HCT116 (cell line): ENCODE data around the gene DPP10. TPM values are rescaled to one million over a fixed set of nuclear protein-coding genes. Genes with fewer than 3 reads are reported as not detected.

Experiments
- ATAC-seq: fragments of 200-7000 bp; cut with Tn5 transposase; 2 replicates; pipeline ENCODE4 v1.9.1; 2020; ENCODE audit warnings: mild to moderate bottlenecking, moderate library complexity
- BruUV-seq: library from RNA; stranded (reverse); fragments of 400-500 nt; replicated peaks from 2 replicates; lab custom pipeline; 2021; lab: Mats Ljungman, UMichigan
- CTCF ChIA-PET: fragments of 300-600 bp; sonication (Branson Sonifier 250); formaldehyde crosslinking; loops from one replicate; lab custom pipeline; 2021; ENCODE audit warnings: antibody characterized with exemption; lab: Charles Lee
- POLR2A ChIA-PET: fragments of 300-600, 350-600 bp; sonication (Branson Sonifier 250); formaldehyde crosslinking; loops from one replicate; lab custom pipeline; 2021; ENCODE audit warnings: antibody characterized with exemption; lab: Charles Lee
- RAD21 ChIA-PET, 2 experiments: fragments of 300-600 bp; sonication (Branson Sonifier 250); formaldehyde crosslinking; loops; one replicate each; lab custom pipeline; 2023; ENCODE audit warnings: low total read pairs in 2 of 2; ENCODE audit not compliant: uncharacterized antibody in 2 of 2, unreplicated experiment in 2 of 2, low non-redundant PET in 1 of 2; lab: Charles Lee
- DNase-seq: peaks from one replicate; pipeline ENCODE4 v3.0.0-alpha.2; 2010; ENCODE audit warnings: low read depth, low spot score
- H2AFZ ChIP-seq: fragments of 200-600 bp; shearing (Covaris generic), sonication (generic); 2 replicates; pipeline ENCODE4 v1.6.1; 2017; ENCODE audit warnings: low read depth, mixed run types, mixed read lengths, antibody characterized with exemption, low read length; ENCODE audit not compliant: poor library complexity, severe bottlenecking
- H3K27ac ChIP-seq: 2 replicates; pipeline ENCODE4 v1.5.1; 2012; ENCODE audit warnings: low read depth, low read length
- H3K27me3 ChIP-seq: fragments of 200-600 bp; sonication (generic); 2 replicates; pipeline ENCODE4 v1.6.1; 2016; ENCODE audit warnings: mixed run types, low read length, mixed read lengths; ENCODE audit not compliant: insufficient read depth
- H3K36me3 ChIP-seq, 2 experiments: fragments of 200-500 bp in 1 of 2; fragments of 200-600 bp in 1 of 2; sonication (Bioruptor generic) in 1 of 2; sonication (generic) in 1 of 2; 2 replicates each; pipeline versions ENCODE4 v1.5.1 to v1.6.1; 2014 to 2016; ENCODE audit warnings: low read length in 2 of 2, inconsistent platforms in 1 of 2, mixed read lengths in 1 of 2, mixed run types in 1 of 2; ENCODE audit not compliant: insufficient read depth in 2 of 2, control insufficient read depth in 1 of 2
- H3K4me1 ChIP-seq, 2 experiments: fragments of 200-600 bp in 1 of 2; sonication (generic) in 1 of 2; 2 replicates each; pipeline versions ENCODE4 v1.5.1 to v1.6.1; 2012 to 2017; ENCODE audit warnings: low read length in 2 of 2, inconsistent platforms in 1 of 2, mild to moderate bottlenecking in 1 of 2, mixed read lengths in 1 of 2, mixed run types in 1 of 2, moderate library complexity in 1 of 2; ENCODE audit not compliant: insufficient read depth in 2 of 2, control insufficient read depth in 1 of 2
- H3K4me2 ChIP-seq: fragments of 200-600 bp; sonication (generic); 2 replicates; pipeline ENCODE4 v1.6.1; 2017; ENCODE audit warnings: mixed run types, low read length, mixed read lengths
- H3K4me3 ChIP-seq, 2 experiments: fragments of 200-600 bp in 1 of 2; sonication (generic) in 1 of 2; replicated peaks in 1 of 2; 2 replicates each; pipeline ENCODE4 v1.5.1; 2011 to 2016; ENCODE audit warnings: low read length in 2 of 2, control low read depth in 1 of 2, low read depth in 1 of 2, mild to moderate bottlenecking in 1 of 2, mixed read lengths in 1 of 2, mixed run types in 1 of 2
- H3K79me2 ChIP-seq: fragments of 200-600 bp; sonication (generic); 2 replicates; pipeline ENCODE4 v1.6.1; 2017; ENCODE audit warnings: mild to moderate bottlenecking, mixed run types, low read length, moderate library complexity, mixed read lengths; ENCODE audit not compliant: insufficient read depth
- H3K9ac ChIP-seq: fragments of 200-600 bp; sonication (generic); 2 replicates; pipeline ENCODE4 v1.6.1; 2016; ENCODE audit warnings: low read length, mixed read lengths
- H3K9me2 ChIP-seq: fragments of 200-600 bp; sonication (generic), shearing (Covaris generic); 2 replicates; pipeline ENCODE4 v1.6.1; 2017; ENCODE audit warnings: mixed run types, mild to moderate bottlenecking, moderate library complexity; ENCODE audit not compliant: insufficient read depth
- H3K9me3 ChIP-seq, 2 experiments: fragments of 200-500 bp in 1 of 2; fragments of 200-600 bp in 1 of 2; sonication (Bioruptor generic) in 1 of 2; sonication (generic) in 1 of 2; 2 replicates each; pipeline ENCODE4 v1.6.1; 2014 to 2017; ENCODE audit warnings: low read length in 2 of 2, mixed read lengths in 2 of 2, inconsistent platforms in 1 of 2, low read depth in 1 of 2, mild to moderate bottlenecking in 1 of 2, mixed run types in 1 of 2, moderate library complexity in 1 of 2; ENCODE audit not compliant: control insufficient read depth in 1 of 2, insufficient read depth in 1 of 2
- H4K20me1 ChIP-seq: fragments of 200-600 bp; sonication (generic), shearing (Covaris generic); 2 replicates; pipeline ENCODE4 v1.6.1; 2017; ENCODE audit warnings: mixed run types, mild to moderate bottlenecking, moderate library complexity; ENCODE audit not compliant: insufficient read depth
- SIN3A ChIP-seq: IDR thresholded peaks from 2 replicates; pipeline ENCODE4 v1.6.1; 2012; ENCODE audit warnings: low read depth
- SRF ChIP-seq: IDR thresholded peaks from 2 replicates; pipeline ENCODE4 v1.6.1; 2012; ENCODE audit warnings: low read depth
- ZNF274 ChIP-seq: fragments of 200-500 bp; sonication (Bioruptor generic); IDR thresholded peaks from 2 replicates; pipeline ENCODE4 v1.6.1; 2014; ENCODE audit warnings: mild to moderate bottlenecking, low read depth, low read length, inconsistent platforms
- intact Hi-C: fragments of 100-400 bp; cut with micrococcal nuclease; formaldehyde crosslinking; loops from 2 replicates; pipeline ENCODE4 v1.10.0; 2022
- total RNA-seq: library from RNA; stranded (reverse); gene quantifications from one replicate; pipeline ENCODE4 v1.2.1, GENCODE V29; 2021; ENCODE audit not compliant: unreplicated experiment
- TF ChIP-seq, protein P1 (sequence below): IDR thresholded peaks from 2 replicates; pipeline ENCODE4 v1.6.1; 2012; ENCODE audit warnings: low read depth

DPP10 gene
- total RNA-seq, 1 experiment from 2014 or later: not detected

DNA sequence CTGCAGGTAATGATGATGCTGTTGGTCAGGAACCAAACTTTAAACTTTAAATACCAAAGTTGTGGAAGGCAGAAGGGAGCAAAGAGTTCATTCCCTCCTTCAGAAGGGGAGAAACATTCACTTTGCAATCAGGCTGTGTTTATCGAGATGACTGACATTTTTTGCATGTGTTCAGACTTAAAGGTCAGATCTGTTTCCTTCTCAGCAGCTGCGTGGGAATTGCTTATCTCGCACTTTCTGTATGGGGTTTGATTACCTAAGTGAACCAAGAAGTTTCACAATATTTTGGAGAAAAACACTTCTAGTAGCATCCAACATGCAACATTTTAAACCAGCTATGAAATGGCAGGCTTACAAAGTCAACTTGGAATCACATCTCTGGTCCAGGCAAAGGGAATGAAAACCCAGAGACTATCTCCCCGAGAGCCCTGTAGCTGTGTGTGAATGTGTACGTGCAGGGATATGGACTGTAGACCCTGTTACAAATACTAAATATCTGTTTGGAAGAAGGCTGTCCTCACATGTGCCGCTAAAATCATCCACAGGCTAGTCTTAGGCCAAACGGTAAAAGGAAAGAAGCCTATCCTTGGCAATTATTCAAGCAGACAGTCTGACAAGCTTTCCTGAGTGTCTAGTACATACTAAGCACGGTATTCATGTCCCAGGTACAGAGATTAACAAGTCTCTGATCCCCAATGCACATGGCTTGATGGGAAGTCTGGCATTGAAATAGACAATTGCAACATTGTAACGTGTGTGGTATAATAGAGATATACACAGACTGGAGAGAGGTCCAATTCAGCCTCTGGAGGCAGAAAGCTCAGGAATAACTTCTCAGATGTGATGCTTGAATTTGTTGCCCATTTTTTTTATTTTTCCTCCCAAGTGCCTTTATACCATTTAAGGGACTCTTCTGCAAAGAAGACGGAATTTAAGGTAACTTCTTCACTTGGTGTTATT lies 483.1 kb downstream of the DPP10 start:
- POLR2A ChIA-PET: no interaction called here
- no peak for ATAC-seq

More for the DNA sequence above, 483.1 kb downstream of the DPP10 start:
- TF ChIP-seq SRF: no peak
- no peak for TF ChIP-seq ZNF274
- TF ChIP-seq SIN3A: no peak
- TF ChIP-seq, protein P1, sequence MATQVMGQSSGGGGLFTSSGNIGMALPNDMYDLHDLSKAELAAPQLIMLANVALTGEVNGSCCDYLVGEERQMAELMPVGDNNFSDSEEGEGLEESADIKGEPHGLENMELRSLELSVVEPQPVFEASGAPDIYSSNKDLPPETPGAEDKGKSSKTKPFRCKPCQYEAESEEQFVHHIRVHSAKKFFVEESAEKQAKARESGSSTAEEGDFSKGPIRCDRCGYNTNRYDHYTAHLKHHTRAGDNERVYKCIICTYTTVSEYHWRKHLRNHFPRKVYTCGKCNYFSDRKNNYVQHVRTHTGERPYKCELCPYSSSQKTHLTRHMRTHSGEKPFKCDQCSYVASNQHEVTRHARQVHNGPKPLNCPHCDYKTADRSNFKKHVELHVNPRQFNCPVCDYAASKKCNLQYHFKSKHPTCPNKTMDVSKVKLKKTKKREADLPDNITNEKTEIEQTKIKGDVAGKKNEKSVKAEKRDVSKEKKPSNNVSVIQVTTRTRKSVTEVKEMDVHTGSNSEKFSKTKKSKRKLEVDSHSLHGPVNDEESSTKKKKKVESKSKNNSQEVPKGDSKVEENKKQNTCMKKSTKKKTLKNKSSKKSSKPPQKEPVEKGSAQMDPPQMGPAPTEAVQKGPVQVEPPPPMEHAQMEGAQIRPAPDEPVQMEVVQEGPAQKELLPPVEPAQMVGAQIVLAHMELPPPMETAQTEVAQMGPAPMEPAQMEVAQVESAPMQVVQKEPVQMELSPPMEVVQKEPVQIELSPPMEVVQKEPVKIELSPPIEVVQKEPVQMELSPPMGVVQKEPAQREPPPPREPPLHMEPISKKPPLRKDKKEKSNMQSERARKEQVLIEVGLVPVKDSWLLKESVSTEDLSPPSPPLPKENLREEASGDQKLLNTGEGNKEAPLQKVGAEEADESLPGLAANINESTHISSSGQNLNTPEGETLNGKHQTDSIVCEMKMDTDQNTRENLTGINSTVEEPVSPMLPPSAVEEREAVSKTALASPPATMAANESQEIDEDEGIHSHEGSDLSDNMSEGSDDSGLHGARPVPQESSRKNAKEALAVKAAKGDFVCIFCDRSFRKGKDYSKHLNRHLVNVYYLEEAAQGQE: no peak
- intact Hi-C loops: no loop called here
- RAD21 ChIA-PET: no interaction called here
- no peak for DNase-seq
- Histone ChIP-seq H3K4me1 (no peaks in the 10 kb centered on the region), H3K27ac (no peak overlapping the region), H3K9me3 (peaks cover under 1 to 14% of the 10 kb centered on the region in 2 experiments; a peak in 2 of 4 replicates), H3K36me3 (no peaks in the 10 kb centered on the region), H4K20me1 (no peaks in the 10 kb centered on the region), H3K79me2 (no peaks in the 10 kb centered on the region), H3K9ac (no peak overlapping the region), H2AFZ (no peak overlapping the region), H3K4me3 (no peak overlapping the region), H3K4me2 (no peak overlapping the region), H3K9me2 (no peaks in the 10 kb centered on the region), H3K27me3 (no peaks in the 10 kb centered on the region)
- no TSS peak for BruUV-seq
- CTCF ChIA-PET: no interaction called here
